Stimulated activated naive CD8-positive, alpha-beta T cell treated with anti-CD3 and anti-CD28 coated beads, Interleukin-15, amount 100 ng/mL, for 72 hours (primary cell): ENCODE measurements around the gene ANK3.

Source experiments
- ATAC-seq: fragments of 150-1000 bp; cut with Tn5 transposase; 2 replicates; pipeline ENCODE4 v1.10.0; 2021; ENCODE audit warnings: mild to moderate bottlenecking, moderate library complexity
- DNase-seq, 2 donors: peaks; one replicate each; pipeline ENCODE4 v3.0.0; 2021 to 2022
- H3K27ac Mint-ChIP-seq, 2 donors: one replicate each; pipeline ENCODE4 v1.8.0; 2022; ENCODE audit warnings: mild to moderate bottlenecking in 2 of 2, mixed read lengths in 2 of 2, moderate library complexity in 2 of 2
- H3K27me3 Mint-ChIP-seq: one replicate; pipeline ENCODE4 v1.8.0; 2022; ENCODE audit warnings: mixed read lengths
- H3K4me1 Mint-ChIP-seq: one replicate; pipeline ENCODE4 v1.8.0; 2022; ENCODE audit warnings: mild to moderate bottlenecking, mixed read lengths
- H3K4me3 Mint-ChIP-seq, 2 donors: one replicate each; pipeline ENCODE4 v1.8.0; 2022; ENCODE audit warnings: mild to moderate bottlenecking in 2 of 2, mixed read lengths in 2 of 2, moderate library complexity in 1 of 2
- H3K9me3 Mint-ChIP-seq, 2 donors: one replicate each; pipeline ENCODE4 v1.8.0; 2022; ENCODE audit warnings: mixed read lengths in 2 of 2

The ANK3 gene

DNA sequence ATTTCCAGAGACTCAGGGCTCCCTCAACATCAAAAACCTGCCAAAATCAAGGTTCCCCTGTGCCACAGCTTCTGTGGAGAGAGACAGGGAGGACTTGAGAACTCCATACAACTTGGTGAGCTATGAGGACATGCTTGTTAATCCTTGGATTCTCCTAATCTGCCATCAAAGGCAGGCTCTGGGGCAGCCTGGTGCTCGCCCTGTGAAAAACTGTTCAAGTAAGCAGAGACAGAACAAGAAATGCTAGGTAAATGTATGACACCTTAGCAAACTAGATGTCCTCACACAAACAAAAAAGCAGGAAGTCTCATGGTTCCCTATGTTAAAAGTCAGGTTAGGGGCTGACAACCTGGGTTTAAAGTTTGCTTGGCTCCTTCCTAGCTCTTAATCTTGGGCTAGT is 73.6 kb downstream of the ANK3 start:
- DNase-seq (no peak), ATAC-seq (no peak)
- Mint-ChIP-seq H3K27me3 (no peaks in the 10 kb centered on the region), H3K9me3 (no peaks in the 10 kb centered on the region), H3K27ac (peak overlapping the region in 1 of 2 donors; percentile 63), H3K4me3 (no peak overlapping the region), H3K4me1 (peaks cover 10% of the 10 kb centered on the region)

DNA sequence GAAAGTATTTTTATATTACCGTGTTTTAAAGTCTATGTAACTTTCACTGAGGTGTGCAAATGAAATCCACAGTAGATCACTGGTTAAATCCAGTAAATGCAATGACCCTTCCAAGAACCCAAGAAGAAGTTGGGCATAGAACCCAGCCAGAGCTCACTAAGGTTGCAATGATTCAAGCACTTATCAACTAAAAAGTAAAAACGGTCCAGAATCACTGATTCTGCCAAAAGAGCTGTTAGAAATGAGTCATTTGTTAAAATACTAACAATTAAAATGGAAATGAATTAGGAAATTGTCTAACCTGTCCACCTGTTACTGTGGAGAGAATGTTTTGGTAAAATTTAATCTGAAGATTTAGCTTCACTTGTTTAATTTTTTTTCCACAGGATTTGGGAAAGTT is 74.4 kb downstream of the ANK3 start:
- no peaks in the 10 kb centered on the region for H3K9me3 Mint-ChIP-seq
- no peak for ATAC-seq
- H3K4me1 Mint-ChIP-seq: peaks cover 10% of the 10 kb centered on the region

GRCh38 chr10:60314069-60314940 is 75.4 kb downstream of the ANK3 start:
- H3K4me3 Mint-ChIP-seq: no peak overlapping the region
- H3K4me1 Mint-ChIP-seq: peaks cover 10% of the 10 kb centered on the region
- H3K27me3 Mint-ChIP-seq: no peaks in the 10 kb centered on the region

More for the DNA sequence above, 74.4 kb downstream of the ANK3 start:
- no peak for DNase-seq
- Mint-ChIP-seq H3K27ac (no peak overlapping the region), H3K4me3 (no peak overlapping the region), H3K27me3 (no peaks in the 10 kb centered on the region)

DNA sequence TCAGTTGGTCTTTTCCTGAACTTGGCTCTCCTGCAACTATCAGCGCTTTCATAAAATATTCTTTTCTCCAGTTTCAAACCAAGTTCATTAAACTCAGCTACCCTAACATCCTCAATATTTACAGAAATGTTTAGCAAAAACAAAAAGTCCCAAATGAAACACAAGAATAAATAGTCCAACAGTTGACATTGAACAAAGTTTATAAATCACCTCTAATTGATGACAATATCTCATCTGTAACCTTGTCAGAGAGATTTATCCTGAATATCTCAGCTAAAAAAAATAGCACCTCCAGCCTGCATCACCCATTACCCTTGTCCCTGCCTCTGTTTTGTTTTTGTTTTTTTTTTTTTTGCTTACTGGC is 76.1 kb downstream of the ANK3 start:
- no peak overlapping the region for H3K27ac Mint-ChIP-seq
- DNase-seq (no peak), ATAC-seq (no peak)
- no peaks in the 10 kb centered on the region for H3K9me3 Mint-ChIP-seq
- peaks cover 10% of the 10 kb centered on the region for H3K4me1 Mint-ChIP-seq
- no peak overlapping the region for H3K4me3 Mint-ChIP-seq
- no peaks in the 10 kb centered on the region for H3K27me3 Mint-ChIP-seq

More at GRCh38 chr10:60314069-60314940, 75.4 kb downstream of the ANK3 start:
- Mint-ChIP-seq H3K9me3 (no peaks in the 10 kb centered on the region), H3K27ac (no peak overlapping the region)
- DNase-seq (no peak), ATAC-seq (no peak)

GRCh38 chr10:60312818-60313588 is 76.7 kb downstream of the ANK3 start:
- ATAC-seq (no peak), DNase-seq (no peak)
- H3K4me1 Mint-ChIP-seq: peaks cover 10% of the 10 kb centered on the region
- H3K27ac Mint-ChIP-seq: no peak overlapping the region
- H3K4me3 Mint-ChIP-seq: no peak overlapping the region
- no peaks in the 10 kb centered on the region for H3K9me3 Mint-ChIP-seq
- H3K27me3 Mint-ChIP-seq: no peaks in the 10 kb centered on the region

- H3K4me3 Mint-ChIP-seq: no peak overlapping the region
- H3K27ac Mint-ChIP-seq: no peak overlapping the region
- H3K4me1 Mint-ChIP-seq: peaks cover 10% of the 10 kb centered on the region
- no peaks in the 10 kb centered on the region for H3K27me3 Mint-ChIP-seq
- no peak for DNase-seq
- no peak for ATAC-seq
- H3K9me3 Mint-ChIP-seq: no peaks in the 10 kb centered on the region
Measured at GRCh38 chr10:60311821-60312220, 77.9 kb downstream of the ANK3 start.

- Mint-ChIP-seq H3K4me1 (peaks cover 10% of the 10 kb centered on the region), H3K27me3 (no peaks in the 10 kb centered on the region), H3K27ac (no peak overlapping the region), H3K4me3 (no peak overlapping the region), H3K9me3 (no peaks in the 10 kb centered on the region)
- DNase-seq (no peak), ATAC-seq (no peak)
Measured at GRCh38 chr10:60310740-60311139, 78.9 kb downstream of the ANK3 start.

DNA sequence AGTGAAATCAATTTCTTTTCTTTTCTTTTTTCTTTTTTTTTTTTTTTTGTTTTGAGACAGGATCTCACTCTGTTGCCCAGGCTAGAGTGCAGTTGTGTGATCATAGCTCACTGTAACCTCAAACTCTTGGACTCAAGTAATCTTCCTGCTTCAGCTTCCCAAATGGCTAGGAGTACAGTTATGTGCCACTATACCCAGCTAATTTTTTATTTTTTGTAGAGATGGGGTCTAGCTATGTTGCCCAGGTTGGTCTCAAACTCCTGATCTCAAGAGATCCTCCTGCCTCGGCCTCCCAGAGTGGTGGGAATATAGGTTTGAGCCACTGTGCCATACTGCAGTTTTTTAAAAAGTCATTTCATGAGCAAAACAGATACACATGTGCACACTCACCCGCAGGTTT is 79.8 kb downstream of the ANK3 start:
- Mint-ChIP-seq H3K4me1 (peaks cover 9% of the 10 kb centered on the region), H3K27ac (no peak overlapping the region), H3K27me3 (no peaks in the 10 kb centered on the region), H3K4me3 (no peak overlapping the region), H3K9me3 (no peaks in the 10 kb centered on the region)
- no peak for ATAC-seq
- DNase-seq: no peak

- Mint-ChIP-seq H3K4me1 (peaks cover 4% of the 10 kb centered on the region), H3K9me3 (no peaks in the 10 kb centered on the region), H3K27ac (no peak overlapping the region), H3K4me3 (no peak overlapping the region), H3K27me3 (no peaks in the 10 kb centered on the region)
- DNase-seq (no peak), ATAC-seq (no peak)
Measured at GRCh38 chr10:60309371-60309770, 80.3 kb downstream of the ANK3 start.

- DNase-seq (no peak), ATAC-seq (no peak)
- no peak overlapping the region for H3K27ac Mint-ChIP-seq
- H3K4me1 Mint-ChIP-seq: no peaks in the 10 kb centered on the region
- no peaks in the 10 kb centered on the region for H3K27me3 Mint-ChIP-seq
- H3K4me3 Mint-ChIP-seq: no peak overlapping the region
- H3K9me3 Mint-ChIP-seq: no peaks in the 10 kb centered on the region
Measured at GRCh38 chr10:60305380-60305892, 84.2 kb downstream of the ANK3 start.

DNA sequence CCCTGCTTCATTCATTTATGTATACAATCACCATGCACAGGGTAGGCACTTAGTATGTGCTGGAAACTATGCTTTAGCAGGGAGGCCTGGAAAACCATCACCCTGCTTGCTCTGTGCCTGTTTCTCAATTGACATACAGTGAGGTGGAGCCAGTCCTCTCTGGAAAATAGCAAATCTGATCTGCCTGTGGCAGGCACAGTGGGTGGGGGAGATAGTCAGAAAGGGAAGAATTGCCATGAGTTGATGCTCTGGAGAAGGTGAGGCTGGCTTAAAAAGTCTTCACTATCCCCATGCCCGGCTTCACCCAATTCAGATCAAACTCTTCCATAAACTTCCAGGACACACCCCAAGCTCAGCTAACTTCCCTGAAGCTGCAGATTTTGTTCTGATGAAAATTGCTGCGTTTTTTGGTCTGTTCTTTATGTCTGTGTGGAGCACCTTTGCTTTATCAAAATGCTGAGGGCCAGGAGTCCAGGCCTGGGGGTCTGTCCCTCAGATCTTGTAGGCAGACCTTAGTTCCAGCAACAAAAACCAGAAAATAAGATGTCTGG is 84.8 kb downstream of the ANK3 start:
- no peak for DNase-seq
- Mint-ChIP-seq H3K4me1 (no peaks in the 10 kb centered on the region), H3K27ac (no peak overlapping the region), H3K4me3 (no peak overlapping the region), H3K27me3 (no peaks in the 10 kb centered on the region), H3K9me3 (no peaks in the 10 kb centered on the region)
- no peak for ATAC-seq

GRCh38 chr10:60303778-60304177 is 85.9 kb downstream of the ANK3 start:
- no peak for ATAC-seq
- no peak overlapping the region for H3K4me3 Mint-ChIP-seq
- H3K4me1 Mint-ChIP-seq: no peaks in the 10 kb centered on the region
- no peak for DNase-seq
- H3K9me3 Mint-ChIP-seq: no peaks in the 10 kb centered on the region
- no peak overlapping the region for H3K27ac Mint-ChIP-seq
- no peaks in the 10 kb centered on the region for H3K27me3 Mint-ChIP-seq

DNA sequence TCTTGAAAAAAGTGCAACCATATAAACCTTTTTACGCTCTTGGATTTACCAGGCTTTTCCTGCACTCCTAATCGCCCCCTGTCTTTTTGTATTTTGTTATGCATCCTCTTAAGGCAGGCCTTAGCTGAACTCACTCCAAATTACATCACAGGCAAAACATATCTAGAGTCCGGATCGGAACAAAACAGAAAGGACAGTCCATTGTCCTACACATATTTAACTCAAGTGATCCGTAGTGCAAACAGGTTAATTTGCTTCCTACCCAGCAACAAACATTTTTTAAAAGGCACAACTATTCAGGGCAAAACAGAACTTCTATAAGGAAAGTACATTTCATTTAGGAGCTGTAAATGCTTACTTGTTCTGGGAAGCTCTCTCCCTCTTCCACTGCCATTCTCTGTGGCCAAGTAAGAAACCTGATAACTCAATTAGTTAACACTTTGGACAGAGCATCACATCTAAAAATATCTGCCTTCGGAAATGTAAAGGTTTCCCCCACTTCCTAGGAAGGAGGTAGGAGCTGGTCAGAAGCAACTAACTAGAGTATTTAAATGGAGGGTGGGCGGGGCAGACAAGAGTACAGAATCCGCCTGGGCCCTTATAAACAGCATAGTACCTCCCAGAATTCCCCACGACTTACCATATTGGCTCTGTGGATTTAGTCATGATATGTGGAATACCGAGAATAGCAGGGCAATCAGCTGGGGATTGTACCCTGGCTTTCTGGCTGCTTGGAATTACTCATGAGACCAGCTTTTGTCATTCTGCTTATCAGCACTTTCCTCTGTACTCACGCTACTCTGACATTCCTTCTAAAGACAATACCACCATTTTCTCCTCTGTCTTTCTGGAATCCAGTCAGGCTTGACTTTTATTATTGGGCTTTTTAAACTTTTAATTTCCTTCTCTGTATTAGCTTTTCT is 89.5 kb downstream of the ANK3 start:
- no peak overlapping the region for H3K27ac Mint-ChIP-seq
- H3K27me3 Mint-ChIP-seq: no peaks in the 10 kb centered on the region
- no peaks in the 10 kb centered on the region for H3K4me1 Mint-ChIP-seq
- ATAC-seq: no peak
- DNase-seq: no peak
- no peaks in the 10 kb centered on the region for H3K9me3 Mint-ChIP-seq
- H3K4me3 Mint-ChIP-seq: no peak overlapping the region

DNA sequence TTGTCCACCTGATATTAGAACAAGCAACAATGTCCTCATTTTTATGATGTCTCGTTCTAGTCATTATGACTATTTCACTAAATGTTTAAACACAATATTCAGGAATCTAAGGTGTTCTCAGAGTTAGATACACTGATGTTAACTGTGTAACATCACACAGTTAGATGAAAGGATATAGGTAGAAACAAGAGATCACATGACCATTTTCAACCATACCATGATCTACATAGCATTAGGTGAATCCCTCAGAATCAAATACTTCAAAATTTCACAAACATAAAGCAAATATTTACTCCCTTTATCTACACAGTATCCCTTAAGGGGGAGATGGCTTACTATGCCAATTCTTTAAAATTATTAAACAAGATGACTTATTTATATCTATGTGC is 90.3 kb downstream of the ANK3 start:
- Mint-ChIP-seq H3K27me3 (no peaks in the 10 kb centered on the region), H3K27ac (no peak overlapping the region), H3K4me3 (no peak overlapping the region)

More for the DNA sequence above, 90.3 kb downstream of the ANK3 start:
- H3K9me3 Mint-ChIP-seq: no peaks in the 10 kb centered on the region
- H3K4me1 Mint-ChIP-seq: no peaks in the 10 kb centered on the region
- ATAC-seq: no peak
- no peak for DNase-seq
